Neuronal stem cell (in vitro differentiated cells): ENCODE measurements around the gene PFN1.

Source experiments
- DNase-seq: peaks from one replicate; pipeline ENCODE4 v3.0.0-alpha.2; 2013; ENCODE audit warnings: low spot score
- H2AFZ ChIP-seq: one replicate; pipeline ENCODE4 v1.6.1; 2013; ENCODE audit warnings: mild to moderate bottlenecking, low read length, inconsistent platforms
- H2AK5ac ChIP-seq: 2 replicates; pipeline ENCODE4 v1.6.1; 2013; ENCODE audit warnings: low read depth, mild to moderate bottlenecking, inconsistent platforms, low read length, moderate library complexity, mixed read lengths
- H2BK120ac ChIP-seq: 2 replicates; pipeline ENCODE4 v1.6.1; 2013; ENCODE audit warnings: low read depth, mild to moderate bottlenecking, inconsistent platforms, low read length, moderate library complexity, mixed read lengths
- H2BK12ac ChIP-seq: one replicate; pipeline ENCODE4 v1.6.1; 2013; ENCODE audit warnings: low read length, inconsistent platforms
- H2BK15ac ChIP-seq: 2 replicates; pipeline ENCODE4 v1.6.1; 2013; ENCODE audit warnings: mild to moderate bottlenecking, low read length, inconsistent platforms, mixed read lengths
- H2BK5ac ChIP-seq: one replicate; pipeline ENCODE4 v1.6.1; 2013; ENCODE audit warnings: inconsistent platforms, mild to moderate bottlenecking, low read length, moderate library complexity
- H3K14ac ChIP-seq: one replicate; pipeline ENCODE4 v1.6.1; 2013; ENCODE audit warnings: low read length, inconsistent platforms
- H3K18ac ChIP-seq: 2 replicates; pipeline ENCODE4 v1.6.1; 2013; ENCODE audit warnings: low read length, inconsistent platforms
- H3K23ac ChIP-seq: 2 replicates; pipeline ENCODE4 v1.6.1; 2013; ENCODE audit warnings: low read depth, mild to moderate bottlenecking, mixed read lengths, low read length, inconsistent platforms; ENCODE audit not compliant: poor library complexity
- H3K27ac ChIP-seq: replicated peaks from 3 replicates; pipeline ENCODE4 v1.5.1; 2013; ENCODE audit warnings: low read length, inconsistent platforms
- H3K27me3 ChIP-seq, 3 experiments: 2 replicates each; pipeline ENCODE4 v1.6.1; 2013; ENCODE audit warnings: low read length in 3 of 3, mild to moderate bottlenecking in 2 of 3, inconsistent platforms in 1 of 3, low read depth in 1 of 3, mixed read lengths in 1 of 3, moderate library complexity in 1 of 3; ENCODE audit not compliant: control insufficient read depth in 3 of 3, insufficient read depth in 3 of 3
- H3K36me3 ChIP-seq, 2 donors: replicated peaks in 1 of 2; 2 replicates each; pipeline ENCODE4 v1.6.1; 2013; ENCODE audit warnings: low read length in 2 of 2; ENCODE audit not compliant: control insufficient read depth in 2 of 2, insufficient read depth in 2 of 2
- H3K4ac ChIP-seq: 2 replicates; pipeline ENCODE4 v1.6.1; 2013; ENCODE audit warnings: inconsistent platforms, mild to moderate bottlenecking, low read length, moderate library complexity
- H3K4me1 ChIP-seq, 2 donors: 1 replicate in 1 of 2; 2 replicates in 1 of 2; pipeline ENCODE4 v1.6.1; 2013; ENCODE audit warnings: low read length in 2 of 2, low read depth in 1 of 2; ENCODE audit not compliant: control insufficient read depth in 2 of 2, insufficient read depth in 1 of 2
- H3K4me2 ChIP-seq: one replicate; pipeline ENCODE4 v1.6.1; 2013; ENCODE audit warnings: mild to moderate bottlenecking, low read length, inconsistent platforms; ENCODE audit not compliant: insufficient read depth, poor library complexity, severe bottlenecking
- H3K4me3 ChIP-seq, 2 donors: 2 replicates each; pipeline ENCODE4 v1.5.1; 2013; ENCODE audit warnings: low read length in 2 of 2, mild to moderate bottlenecking in 2 of 2, inconsistent platforms in 1 of 2, moderate library complexity in 1 of 2
- H3K79me1 ChIP-seq: one replicate; pipeline ENCODE4 v1.6.1; 2013; ENCODE audit warnings: low read depth, mild to moderate bottlenecking, inconsistent platforms, low read length, moderate library complexity
- H3K9ac ChIP-seq: one replicate; pipeline ENCODE4 v1.6.1; 2013; ENCODE audit warnings: mild to moderate bottlenecking, low read depth, low read length, inconsistent platforms; ENCODE audit not compliant: poor library complexity
- H3K9me3 ChIP-seq, 2 donors: replicated peaks in 1 of 2; 2 replicates each; pipeline versions ENCODE3 to v1.6.1; 2013; ENCODE audit warnings: low read length in 2 of 2, mild to moderate bottlenecking in 2 of 2, inconsistent platforms in 1 of 2, low read depth in 1 of 2, mixed read lengths in 1 of 2, moderate library complexity in 1 of 2; ENCODE audit not compliant: control insufficient read depth in 2 of 2, insufficient read depth in 1 of 2
- H4K8ac ChIP-seq: one replicate; pipeline ENCODE4 v1.6.1; 2013; ENCODE audit warnings: low read depth, mild to moderate bottlenecking, inconsistent platforms, low read length, moderate library complexity
- H4K91ac ChIP-seq: one replicate; pipeline ENCODE4 v1.6.1; 2013; ENCODE audit warnings: low read length, low read depth, mild to moderate bottlenecking, inconsistent platforms; ENCODE audit not compliant: poor library complexity
- WGBS, 2 donors: extraction: QIAGEN DNeasy Blood & Tissue Kit; methylation state at CpG; one replicate each; pipeline ENCODE4 v1.1.7; 2013; ENCODE audit warnings: missing lambda C conversion rate in 2 of 2, mixed read lengths in 1 of 2; ENCODE audit not compliant: insufficient read length in 2 of 2, insufficient replicate concordance in 1 of 2; ENCODE audit errors: extremely low coverage in 2 of 2; 5-methylcytosine and 5-hydroxymethylcytosine counted together

Gene PFN1

DNA sequence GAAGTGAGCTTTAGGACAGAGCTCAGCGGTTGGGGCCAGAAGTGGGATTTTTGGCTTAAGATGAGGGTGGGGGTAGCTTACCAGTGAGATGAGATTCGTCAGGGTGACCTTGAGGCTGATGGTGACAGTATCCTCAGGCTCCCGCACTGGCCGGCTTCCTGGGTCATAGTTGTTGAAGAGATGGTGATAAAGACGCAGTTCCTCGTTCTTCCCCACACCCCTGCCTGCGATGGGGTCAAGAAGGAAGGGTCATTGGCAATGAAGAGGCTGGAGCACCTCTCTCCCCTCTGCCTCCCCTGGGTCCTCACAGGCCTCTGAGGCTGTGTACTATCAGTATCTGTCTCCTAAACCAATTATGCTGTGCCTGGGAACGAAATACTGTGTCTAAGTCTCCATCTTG is 45.8 kb downstream of the PFN1 start:
- Histone ChIP-seq H3K14ac (no peak overlapping the region), H3K23ac (no peak overlapping the region), H3K4me2 (no peak overlapping the region), H2BK15ac (no peak overlapping the region), H2AK5ac (no peak overlapping the region), H3K9ac (no peak overlapping the region), H3K27ac (no peak overlapping the region), H2AFZ (no peak overlapping the region), H3K36me3 (peaks cover 4 to 20% of the 10 kb centered on the region in 2 donors), H3K18ac (no peak overlapping the region), H2BK120ac (no peak overlapping the region), H3K79me1 (peaks cover 2% of the 10 kb centered on the region), H3K9me3 (no peaks in the 10 kb centered on the region), H2BK12ac (no peak overlapping the region), H4K8ac (no peak overlapping the region), H3K4me3 (no peak overlapping the region), H2BK5ac (no peak overlapping the region), H3K27me3 (peaks cover 0 to 4% (median 0%) of the 10 kb centered on the region in 3 experiments), H4K91ac (no peak overlapping the region), H3K4me1 (peaks cover 0 to 1% of the 10 kb centered on the region in 2 donors), H3K4ac (no peak overlapping the region)
- no peak for DNase-seq
- no CpG with 5 or more reads among the region's 8 CpGs for WGBS, 2 donors

GRCh38 chr17:4901648-4902344 is 46.5 kb downstream of the PFN1 start:
- no peak overlapping the region for H3K23ac ChIP-seq
- H2BK12ac ChIP-seq = no peak overlapping the region
- no peak for DNase-seq
- H4K8ac ChIP-seq = no peak overlapping the region
- H3K4me2 ChIP-seq = no peak overlapping the region
- peaks cover 0 to 1% of the 10 kb centered on the region in 2 donors for H3K4me1 ChIP-seq
- H3K18ac ChIP-seq = no peak overlapping the region
- no peak overlapping the region for H3K9ac ChIP-seq
- H2AFZ ChIP-seq = no peak overlapping the region
- no peak overlapping the region for H3K27ac ChIP-seq
- no peak overlapping the region for H2BK15ac ChIP-seq
- WGBS, 2 donors = no CpG with 5 or more reads among the region's 48 CpGs
- no peak overlapping the region for H3K4me3 ChIP-seq
- no peak overlapping the region for H3K14ac ChIP-seq
- H3K27me3 ChIP-seq = peaks cover 0 to 4% (median 0%) of the 10 kb centered on the region in 3 experiments
- no peak overlapping the region for H2BK5ac ChIP-seq
- H3K36me3 ChIP-seq = peaks cover 4 to 27% of the 10 kb centered on the region in 2 donors
- H3K4ac ChIP-seq = no peak overlapping the region
- H2BK120ac ChIP-seq = no peak overlapping the region
- no peak overlapping the region for H2AK5ac ChIP-seq
- H3K9me3 ChIP-seq = no peaks in the 10 kb centered on the region
- no peak overlapping the region for H4K91ac ChIP-seq
- peaks cover 2% of the 10 kb centered on the region for H3K79me1 ChIP-seq

GRCh38 chr17:4901108-4901647 is 47.2 kb downstream of the PFN1 start:
- Histone ChIP-seq H3K18ac (peak overlapping the region; percentile 71), H3K14ac (no peak overlapping the region), H4K91ac (no peak overlapping the region), H3K9me3 (no peaks in the 10 kb centered on the region), H3K9ac (peak overlapping the region; percentile 70), H3K79me1 (peaks cover 2% of the 10 kb centered on the region), H2BK15ac (no peak overlapping the region), H2BK12ac (no peak overlapping the region), H2AK5ac (peak overlapping the region; percentile 42), H3K27ac (no peak overlapping the region), H3K4me2 (peak overlapping the region; percentile 4), H2AFZ (no peak overlapping the region), H3K4me1 (peaks cover 0 to 1% of the 10 kb centered on the region in 2 donors), H3K4me3 (no peak overlapping the region), H3K36me3 (peaks cover 10 to 33% of the 10 kb centered on the region in 2 donors), H4K8ac (no peak overlapping the region), H2BK120ac (peak overlapping the region; percentile 72), H3K27me3 (peaks cover 0 to 4% (median 0%) of the 10 kb centered on the region in 3 experiments), H3K23ac (no peak overlapping the region), H3K4ac (peak overlapping the region; percentile 44), H2BK5ac (no peak overlapping the region)
- no CpG with 5 or more reads among the region's 37 CpGs for WGBS, 2 donors
- DNase-seq = no peak
